Neural progenitor cell (in vitro differentiated cells): ENCODE results near the gene NDFIP1.

Experiments used
- EZH2 ChIP-seq: fragments of 200-600 bp; sonication (generic); IDR thresholded peaks from 2 replicates; pipeline ENCODE4 v1.6.1; 2017; ENCODE audit warnings: antibody characterized with exemption, mild to moderate bottlenecking, moderate library complexity
- EZH2phosphoT487 ChIP-seq: fragments of 200-600 bp; sonication (generic); IDR thresholded peaks from 2 replicates; pipeline ENCODE4 v1.6.1; 2017; ENCODE audit warnings: antibody characterized with exemption
- TF ChIP-seq, protein P1 (sequence below): fragments of 200-600 bp; sonication (generic); IDR thresholded peaks from 2 replicates; pipeline ENCODE4 v1.5.1; 2017; ENCODE audit warnings: antibody characterized with exemption, mild to moderate bottlenecking

DNA sequence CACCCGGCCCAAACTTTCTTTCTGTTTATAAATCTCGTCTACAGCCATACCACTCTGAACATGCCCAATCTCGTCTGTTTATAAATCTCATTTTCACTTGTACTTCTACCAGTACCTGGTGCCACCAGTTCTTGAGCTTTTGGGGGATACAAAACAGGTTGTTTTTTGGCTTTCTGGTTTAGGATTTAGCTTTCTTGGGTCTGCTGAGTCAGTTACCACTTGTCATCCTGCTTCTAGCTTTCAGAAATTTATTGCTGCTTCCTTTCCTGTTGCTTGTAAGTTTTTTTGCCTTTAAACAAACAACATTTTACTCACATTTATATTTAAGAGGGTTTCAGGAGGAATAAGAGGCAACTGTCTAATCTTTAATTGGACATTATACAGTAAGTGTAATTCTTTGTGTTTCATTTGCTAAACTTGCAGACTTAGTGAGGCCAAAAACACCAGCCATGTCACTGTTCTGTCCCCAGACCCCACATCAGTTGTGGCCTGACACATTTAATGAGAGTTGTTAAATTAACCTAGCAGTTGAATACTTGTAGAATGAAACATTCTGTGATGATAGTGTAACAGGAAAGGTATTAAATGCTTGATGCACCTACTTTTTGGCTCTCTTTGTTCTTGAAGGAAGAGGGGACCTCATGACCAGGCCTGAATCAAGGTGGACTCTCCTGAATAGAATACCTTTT is 11.8 kb downstream of the NDFIP1 start:
- TF ChIP-seq, protein P1, sequence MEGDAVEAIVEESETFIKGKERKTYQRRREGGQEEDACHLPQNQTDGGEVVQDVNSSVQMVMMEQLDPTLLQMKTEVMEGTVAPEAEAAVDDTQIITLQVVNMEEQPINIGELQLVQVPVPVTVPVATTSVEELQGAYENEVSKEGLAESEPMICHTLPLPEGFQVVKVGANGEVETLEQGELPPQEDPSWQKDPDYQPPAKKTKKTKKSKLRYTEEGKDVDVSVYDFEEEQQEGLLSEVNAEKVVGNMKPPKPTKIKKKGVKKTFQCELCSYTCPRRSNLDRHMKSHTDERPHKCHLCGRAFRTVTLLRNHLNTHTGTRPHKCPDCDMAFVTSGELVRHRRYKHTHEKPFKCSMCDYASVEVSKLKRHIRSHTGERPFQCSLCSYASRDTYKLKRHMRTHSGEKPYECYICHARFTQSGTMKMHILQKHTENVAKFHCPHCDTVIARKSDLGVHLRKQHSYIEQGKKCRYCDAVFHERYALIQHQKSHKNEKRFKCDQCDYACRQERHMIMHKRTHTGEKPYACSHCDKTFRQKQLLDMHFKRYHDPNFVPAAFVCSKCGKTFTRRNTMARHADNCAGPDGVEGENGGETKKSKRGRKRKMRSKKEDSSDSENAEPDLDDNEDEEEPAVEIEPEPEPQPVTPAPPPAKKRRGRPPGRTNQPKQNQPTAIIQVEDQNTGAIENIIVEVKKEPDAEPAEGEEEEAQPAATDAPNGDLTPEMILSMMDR = no peak
- TF ChIP-seq EZH2 (no peak), EZH2phosphoT487 (no peak)
